ENCODE results near the gene NOTCH2. TPM values are rescaled to one million over a fixed set of nuclear protein-coding genes. Genes with fewer than 3 reads are reported as not detected.

Gene NOTCH2
- total and polyA plus RNA-seq, 2 experiments from 2014 or later = 8.5 to 56.6 TPM

DNA sequence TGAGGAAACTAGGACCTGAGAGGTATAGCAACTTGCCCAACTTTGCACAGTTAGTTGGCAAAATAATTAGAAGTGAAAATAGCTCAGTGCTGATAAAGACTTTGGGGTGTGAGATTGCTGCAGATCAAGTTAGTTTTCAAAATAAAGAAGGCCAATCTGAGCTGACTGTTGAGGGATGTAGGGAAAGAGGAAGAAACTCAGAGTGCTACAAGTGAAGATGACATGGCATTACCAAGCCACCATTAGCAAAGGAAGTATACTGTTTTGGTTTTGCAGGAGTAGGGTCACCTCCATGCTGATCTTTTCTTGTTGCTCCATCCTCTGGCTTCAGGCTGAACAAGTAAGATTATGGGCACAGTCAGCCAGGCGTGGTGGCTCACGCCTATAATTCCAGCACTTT is 94.5 kb downstream of the NOTCH2 start:
- Histone ChIP-seq H3K4me3 (no peak overlapping the region), H3K36me3 (ENCODE audit: insufficient read depth) (no peaks in the 10 kb centered on the region; the same call in 1 of the 2 replicates), H3K4me2 (no peak overlapping the region), H4K20me1 (replicated peaks; ENCODE audit: insufficient read depth) (0 out of 2 replicates have a peak, but pooled peaks cover 5% of the 10 kb centered on the region), H3K27me3 (ENCODE audit: insufficient read depth) (no peaks in the 10 kb centered on the region), H3K27ac (ENCODE audit: low read depth) (no peak overlapping the region), H3K79me2 (replicated peaks; ENCODE audit: insufficient read depth) (no peaks in the 10 kb centered on the region), H2AFZ (no peak overlapping the region), H3K4me1 (ENCODE audit: insufficient read depth) (no peaks in the 10 kb centered on the region), H3F3A (replicated peaks; ENCODE audit: low read depth) (no peaks in the 10 kb centered on the region), H3K9me2 (ENCODE audit: insufficient read depth) (no peaks in the 10 kb centered on the region)
- no peak for DNase-seq (ENCODE audit: low spot score)
- Mint-ChIP-seq H3K9me3 (no peaks in the 10 kb centered on the region), H3K4me1 (no peaks in the 10 kb centered on the region), H3K4me3 (no peak overlapping the region), H3K27me3 (ENCODE audit: insufficient read depth, low read depth, poor library complexity) (no peaks in the 10 kb centered on the region), H3K36me3 (ENCODE audit: low read depth) (no peaks in the 10 kb centered on the region), H3K27ac (no peak overlapping the region)
- no peak for ATAC-seq
- TF ChIP-seq STAT1 (IDR thresholded peaks at IDR 0.05; ENCODE audit: unreplicated experiment) = no peak
- TF ChIP-seq CREB1 (CRISPR knock-in tag; IDR thresholded peaks at IDR 0.05; ENCODE audit: low read depth) = no peak
- TF ChIP-seq, protein P1, sequence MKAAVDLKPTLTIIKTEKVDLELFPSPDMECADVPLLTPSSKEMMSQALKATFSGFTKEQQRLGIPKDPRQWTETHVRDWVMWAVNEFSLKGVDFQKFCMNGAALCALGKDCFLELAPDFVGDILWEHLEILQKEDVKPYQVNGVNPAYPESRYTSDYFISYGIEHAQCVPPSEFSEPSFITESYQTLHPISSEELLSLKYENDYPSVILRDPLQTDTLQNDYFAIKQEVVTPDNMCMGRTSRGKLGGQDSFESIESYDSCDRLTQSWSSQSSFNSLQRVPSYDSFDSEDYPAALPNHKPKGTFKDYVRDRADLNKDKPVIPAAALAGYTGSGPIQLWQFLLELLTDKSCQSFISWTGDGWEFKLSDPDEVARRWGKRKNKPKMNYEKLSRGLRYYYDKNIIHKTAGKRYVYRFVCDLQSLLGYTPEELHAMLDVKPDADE (IDR thresholded peaks at IDR 0.05) = no peak
- TF ChIP-seq ZNF331 (CRISPR knock-in tag; IDR thresholded peaks at IDR 0.05; ENCODE audit: low read depth) = no peak
- TF ChIP-seq ZNF114 (CRISPR knock-in tag; IDR thresholded peaks at IDR 0.05) = no peak
- no peak for TF ChIP-seq JUNB (IDR thresholded peaks at IDR 0.05; ENCODE audit: unreplicated experiment)
- TF ChIP-seq NANOG (IDR thresholded peaks at IDR 0.05; ENCODE audit: borderline replicate concordance) = no peak
- TF ChIP-seq, protein P2, sequence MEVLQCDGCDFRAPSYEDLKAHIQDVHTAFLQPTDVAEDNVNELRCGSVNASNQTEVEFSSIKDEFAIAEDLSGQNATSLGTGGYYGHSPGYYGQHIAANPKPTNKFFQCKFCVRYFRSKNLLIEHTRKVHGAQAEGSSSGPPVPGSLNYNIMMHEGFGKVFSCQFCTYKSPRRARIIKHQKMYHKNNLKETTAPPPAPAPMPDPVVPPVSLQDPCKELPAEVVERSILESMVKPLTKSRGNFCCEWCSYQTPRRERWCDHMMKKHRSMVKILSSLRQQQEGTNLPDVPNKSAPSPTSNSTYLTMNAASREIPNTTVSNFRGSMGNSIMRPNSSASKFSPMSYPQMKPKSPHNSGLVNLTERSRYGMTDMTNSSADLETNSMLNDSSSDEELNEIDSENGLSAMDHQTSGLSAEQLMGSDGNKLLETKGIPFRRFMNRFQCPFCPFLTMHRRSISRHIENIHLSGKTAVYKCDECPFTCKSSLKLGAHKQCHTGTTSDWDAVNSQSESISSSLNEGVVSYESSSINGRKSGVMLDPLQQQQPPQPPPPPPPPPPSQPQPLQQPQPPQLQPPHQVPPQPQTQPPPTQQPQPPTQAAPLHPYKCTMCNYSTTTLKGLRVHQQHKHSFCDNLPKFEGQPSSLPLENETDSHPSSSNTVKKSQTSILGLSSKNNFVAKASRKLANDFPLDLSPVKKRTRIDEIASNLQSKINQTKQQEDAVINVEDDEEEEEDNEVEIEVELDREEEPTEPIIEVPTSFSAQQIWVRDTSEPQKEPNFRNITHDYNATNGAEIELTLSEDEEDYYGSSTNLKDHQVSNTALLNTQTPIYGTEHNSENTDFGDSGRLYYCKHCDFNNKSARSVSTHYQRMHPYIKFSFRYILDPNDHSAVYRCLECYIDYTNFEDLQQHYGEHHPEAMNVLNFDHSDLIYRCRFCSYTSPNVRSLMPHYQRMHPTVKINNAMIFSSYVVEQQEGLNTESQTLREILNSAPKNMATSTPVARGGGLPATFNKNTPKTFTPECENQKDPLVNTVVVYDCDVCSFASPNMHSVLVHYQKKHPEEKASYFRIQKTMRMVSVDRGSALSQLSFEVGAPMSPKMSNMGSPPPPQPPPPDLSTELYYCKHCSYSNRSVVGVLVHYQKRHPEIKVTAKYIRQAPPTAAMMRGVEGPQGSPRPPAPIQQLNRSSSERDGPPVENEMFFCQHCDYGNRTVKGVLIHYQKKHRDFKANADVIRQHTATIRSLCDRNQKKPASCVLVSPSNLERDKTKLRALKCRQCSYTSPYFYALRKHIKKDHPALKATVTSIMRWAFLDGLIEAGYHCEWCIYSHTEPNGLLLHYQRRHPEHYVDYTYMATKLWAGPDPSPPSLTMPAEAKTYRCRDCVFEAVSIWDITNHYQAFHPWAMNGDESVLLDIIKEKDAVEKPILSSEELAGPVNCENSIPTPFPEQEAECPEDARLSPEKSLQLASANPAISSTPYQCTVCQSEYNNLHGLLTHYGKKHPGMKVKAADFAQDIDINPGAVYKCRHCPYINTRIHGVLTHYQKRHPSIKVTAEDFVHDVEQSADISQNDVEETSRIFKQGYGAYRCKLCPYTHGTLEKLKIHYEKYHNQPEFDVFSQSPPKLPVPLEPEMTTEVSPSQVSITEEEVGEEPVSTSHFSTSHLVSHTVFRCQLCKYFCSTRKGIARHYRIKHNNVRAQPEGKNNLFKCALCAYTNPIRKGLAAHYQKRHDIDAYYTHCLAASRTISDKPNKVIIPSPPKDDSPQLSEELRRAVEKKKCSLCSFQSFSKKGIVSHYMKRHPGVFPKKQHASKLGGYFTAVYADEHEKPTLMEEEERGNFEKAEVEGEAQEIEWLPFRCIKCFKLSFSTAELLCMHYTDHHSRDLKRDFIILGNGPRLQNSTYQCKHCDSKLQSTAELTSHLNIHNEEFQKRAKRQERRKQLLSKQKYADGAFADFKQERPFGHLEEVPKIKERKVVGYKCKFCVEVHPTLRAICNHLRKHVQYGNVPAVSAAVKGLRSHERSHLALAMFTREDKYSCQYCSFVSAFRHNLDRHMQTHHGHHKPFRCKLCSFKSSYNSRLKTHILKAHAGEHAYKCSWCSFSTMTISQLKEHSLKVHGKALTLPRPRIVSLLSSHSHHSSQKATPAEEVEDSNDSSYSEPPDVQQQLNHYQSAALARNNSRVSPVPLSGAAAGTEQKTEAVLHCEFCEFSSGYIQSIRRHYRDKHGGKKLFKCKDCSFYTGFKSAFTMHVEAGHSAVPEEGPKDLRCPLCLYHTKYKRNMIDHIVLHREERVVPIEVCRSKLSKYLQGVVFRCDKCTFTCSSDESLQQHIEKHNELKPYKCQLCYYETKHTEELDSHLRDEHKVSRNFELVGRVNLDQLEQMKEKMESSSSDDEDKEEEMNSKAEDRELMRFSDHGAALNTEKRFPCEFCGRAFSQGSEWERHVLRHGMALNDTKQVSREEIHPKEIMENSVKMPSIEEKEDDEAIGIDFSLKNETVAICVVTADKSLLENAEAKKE (CRISPR knock-in tag; IDR thresholded peaks at IDR 0.05) = no peak
- TF ChIP-seq CTCF (conservative IDR thresholded peaks at IDR 0.05; ENCODE audit: low read depth in 2 of 2) = no peak
- TF ChIP-seq, protein P3, sequence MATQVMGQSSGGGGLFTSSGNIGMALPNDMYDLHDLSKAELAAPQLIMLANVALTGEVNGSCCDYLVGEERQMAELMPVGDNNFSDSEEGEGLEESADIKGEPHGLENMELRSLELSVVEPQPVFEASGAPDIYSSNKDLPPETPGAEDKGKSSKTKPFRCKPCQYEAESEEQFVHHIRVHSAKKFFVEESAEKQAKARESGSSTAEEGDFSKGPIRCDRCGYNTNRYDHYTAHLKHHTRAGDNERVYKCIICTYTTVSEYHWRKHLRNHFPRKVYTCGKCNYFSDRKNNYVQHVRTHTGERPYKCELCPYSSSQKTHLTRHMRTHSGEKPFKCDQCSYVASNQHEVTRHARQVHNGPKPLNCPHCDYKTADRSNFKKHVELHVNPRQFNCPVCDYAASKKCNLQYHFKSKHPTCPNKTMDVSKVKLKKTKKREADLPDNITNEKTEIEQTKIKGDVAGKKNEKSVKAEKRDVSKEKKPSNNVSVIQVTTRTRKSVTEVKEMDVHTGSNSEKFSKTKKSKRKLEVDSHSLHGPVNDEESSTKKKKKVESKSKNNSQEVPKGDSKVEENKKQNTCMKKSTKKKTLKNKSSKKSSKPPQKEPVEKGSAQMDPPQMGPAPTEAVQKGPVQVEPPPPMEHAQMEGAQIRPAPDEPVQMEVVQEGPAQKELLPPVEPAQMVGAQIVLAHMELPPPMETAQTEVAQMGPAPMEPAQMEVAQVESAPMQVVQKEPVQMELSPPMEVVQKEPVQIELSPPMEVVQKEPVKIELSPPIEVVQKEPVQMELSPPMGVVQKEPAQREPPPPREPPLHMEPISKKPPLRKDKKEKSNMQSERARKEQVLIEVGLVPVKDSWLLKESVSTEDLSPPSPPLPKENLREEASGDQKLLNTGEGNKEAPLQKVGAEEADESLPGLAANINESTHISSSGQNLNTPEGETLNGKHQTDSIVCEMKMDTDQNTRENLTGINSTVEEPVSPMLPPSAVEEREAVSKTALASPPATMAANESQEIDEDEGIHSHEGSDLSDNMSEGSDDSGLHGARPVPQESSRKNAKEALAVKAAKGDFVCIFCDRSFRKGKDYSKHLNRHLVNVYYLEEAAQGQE (IDR thresholded peaks at IDR 0.05; ENCODE audit: unreplicated experiment) = no peak
- no peak for TF ChIP-seq EZH2 (IDR thresholded peaks at IDR 0.05; ENCODE audit: low read depth, unreplicated experiment)
- TF ChIP-seq POLR2AphosphoS5 (IDR thresholded peaks at IDR 0.05; ENCODE audit: low read depth) = no peak
- TF ChIP-seq EZH2phosphoT487 (IDR thresholded peaks at IDR 0.05; ENCODE audit: unreplicated experiment) = no peak

All from GM23338 (cell line).